ENCODE results near the gene STX17.

Gene STX17

DNA sequence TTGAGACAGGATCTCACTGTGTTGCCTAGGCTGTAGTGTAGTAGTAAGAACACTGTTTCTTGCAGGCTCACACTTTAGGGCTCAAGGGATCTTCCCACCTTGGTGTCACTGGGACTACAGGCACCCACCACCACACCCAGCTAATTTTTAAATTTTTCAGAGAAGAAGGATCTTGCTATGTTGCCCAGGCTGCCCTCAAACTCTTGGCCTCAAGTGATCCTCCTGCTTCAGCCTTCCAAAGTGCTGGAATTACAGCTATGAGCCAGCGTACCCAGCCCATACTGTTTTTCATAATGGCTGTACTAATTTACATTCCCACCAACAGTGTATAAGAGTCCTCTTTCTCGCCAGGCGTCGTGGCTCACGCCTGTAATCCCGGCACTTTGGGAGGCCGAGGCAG, 5.1 kb downstream of the STX17 start:
- DNase-seq, result no peak

DNA sequence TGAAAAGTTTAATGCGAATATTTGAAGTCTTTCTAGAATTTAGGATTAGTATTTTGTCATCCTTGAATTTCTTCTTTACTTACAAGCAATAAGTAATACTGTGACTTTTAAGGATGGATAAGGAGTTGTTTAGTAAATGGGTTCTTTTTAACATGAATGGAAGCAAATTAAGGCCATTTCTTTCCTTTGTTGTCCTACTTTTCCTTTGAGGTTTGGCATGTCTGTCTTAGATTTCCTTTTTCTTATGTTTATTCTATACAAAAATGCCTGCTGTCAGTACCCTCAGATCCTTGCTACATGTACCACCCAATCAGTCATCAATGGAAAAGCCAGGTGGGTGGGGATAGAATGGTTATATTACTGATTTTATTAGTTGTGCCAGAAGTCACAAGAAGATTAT, 10.2 kb downstream of the STX17 start:
- no peak for DNase-seq

DNA sequence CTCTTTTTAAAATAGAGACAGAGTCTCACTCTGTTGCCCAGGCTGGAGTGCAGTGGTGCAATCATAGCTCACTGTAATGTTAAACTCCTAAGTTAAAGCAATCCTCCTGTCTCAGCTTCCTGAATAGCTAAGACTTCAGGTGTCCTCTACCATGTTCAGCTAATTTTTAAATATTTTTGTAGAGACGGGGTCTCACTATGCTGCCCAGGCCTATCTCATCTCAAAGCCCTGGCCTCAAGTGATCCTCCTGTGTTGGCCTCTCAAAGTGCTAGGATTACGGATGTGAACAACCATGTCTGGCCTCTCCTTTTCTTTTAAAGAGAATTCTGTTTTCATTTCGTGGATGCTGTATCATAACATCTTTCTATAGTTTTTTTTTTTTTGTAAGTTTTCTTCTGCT, 11.7 kb downstream of the STX17 start:
- DNase-seq, result no peak

DNA sequence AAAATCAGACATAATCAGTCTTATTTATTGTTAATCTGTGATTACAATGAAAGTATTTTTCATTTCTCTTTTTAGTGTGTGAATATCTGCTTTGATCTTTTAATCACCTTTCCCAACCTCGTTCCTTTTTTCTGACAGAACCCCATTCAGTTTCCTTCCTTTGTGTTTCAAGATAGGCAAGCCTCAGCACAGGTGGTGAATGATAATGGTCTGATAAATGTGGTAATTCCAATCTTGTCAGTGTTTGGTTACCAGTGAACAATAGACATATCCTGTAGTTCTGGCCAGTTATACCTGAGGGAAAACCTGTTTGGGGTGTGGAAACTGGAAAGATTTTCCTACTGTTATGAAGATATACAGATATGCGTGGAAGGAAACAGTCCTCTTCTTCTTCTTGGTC, 13.5 kb downstream of the STX17 start:
- no peak for DNase-seq

DNA sequence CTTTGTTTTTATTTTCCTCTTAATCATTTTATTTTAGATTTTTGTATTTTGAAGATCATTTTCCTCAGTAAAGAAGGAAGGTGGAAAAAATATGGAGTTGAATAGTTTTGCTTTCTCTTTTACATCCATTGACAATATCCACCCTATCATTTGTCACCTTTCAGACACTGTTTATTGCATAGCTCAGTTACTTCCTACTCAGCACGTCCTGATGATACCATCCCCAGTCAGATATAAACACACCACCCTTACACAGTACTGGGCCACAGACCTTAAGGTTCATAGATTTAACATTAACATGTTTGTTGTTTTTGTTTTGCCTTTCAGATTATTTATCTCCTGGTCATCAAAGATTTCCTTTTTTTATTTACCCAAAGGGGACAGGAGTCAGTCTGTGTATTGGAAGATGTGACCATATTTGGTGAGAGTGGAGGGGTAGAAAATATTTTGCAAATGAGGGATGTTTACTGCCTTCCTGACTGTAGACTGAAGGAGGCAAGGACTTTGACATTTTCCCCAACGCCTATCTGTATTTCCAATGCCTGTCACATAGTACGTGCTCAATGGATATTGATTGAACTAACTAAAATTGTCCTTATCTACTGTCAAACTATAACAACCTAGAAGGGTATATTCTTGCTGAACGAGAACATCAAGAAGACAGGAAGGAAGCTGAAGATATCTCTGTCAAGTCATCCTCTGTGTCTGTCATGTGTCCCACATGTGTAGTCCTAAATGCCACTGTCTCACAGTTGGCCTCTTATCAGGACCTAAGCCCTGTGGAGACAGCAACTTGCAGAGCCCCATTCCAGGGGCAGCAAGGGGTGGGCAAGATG, 15.6 kb downstream of the STX17 start:
- DNase-seq, result no peak

DNA sequence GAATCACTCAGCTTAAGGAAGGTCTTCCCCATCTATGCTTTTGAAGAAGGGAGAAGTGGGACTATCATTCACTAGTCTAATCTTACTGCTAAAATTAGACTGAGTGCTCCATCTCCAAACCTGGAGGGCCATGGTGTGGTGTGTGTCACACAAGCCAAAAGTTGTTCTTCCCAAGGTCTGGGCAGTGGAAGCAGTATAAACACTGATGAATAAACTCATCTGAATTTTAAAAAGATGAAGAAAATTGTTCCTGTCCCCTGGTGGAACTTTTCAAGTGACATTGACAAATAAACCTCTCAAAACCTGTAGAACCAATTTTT, 16.2 kb downstream of the STX17 start:
- DNase-seq, result no peak

- no peak for DNase-seq
Observed at GRCh38 chr9:99925541-99925940, 19.1 kb downstream of the STX17 start.

DNA sequence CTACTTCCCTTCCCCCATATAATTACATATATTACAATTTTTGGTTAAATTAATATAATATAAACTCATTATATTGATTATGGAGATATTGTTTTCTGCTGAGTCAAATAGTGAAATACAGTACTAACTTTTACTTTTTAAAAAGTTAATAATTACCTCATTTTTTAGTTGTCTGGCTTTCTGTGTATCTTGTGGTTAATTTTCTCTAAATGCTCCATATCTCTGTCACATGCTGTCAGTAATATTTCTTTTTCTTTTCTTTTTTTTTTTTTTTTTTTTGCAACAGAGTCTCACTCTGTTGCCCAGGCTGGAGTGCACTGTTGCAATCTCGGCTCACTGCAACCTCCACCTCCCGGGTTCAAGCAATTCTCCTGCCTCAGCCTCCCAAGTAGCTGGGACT, 23.2 kb downstream of the STX17 start:
- DNase-seq, result no peak

DNA sequence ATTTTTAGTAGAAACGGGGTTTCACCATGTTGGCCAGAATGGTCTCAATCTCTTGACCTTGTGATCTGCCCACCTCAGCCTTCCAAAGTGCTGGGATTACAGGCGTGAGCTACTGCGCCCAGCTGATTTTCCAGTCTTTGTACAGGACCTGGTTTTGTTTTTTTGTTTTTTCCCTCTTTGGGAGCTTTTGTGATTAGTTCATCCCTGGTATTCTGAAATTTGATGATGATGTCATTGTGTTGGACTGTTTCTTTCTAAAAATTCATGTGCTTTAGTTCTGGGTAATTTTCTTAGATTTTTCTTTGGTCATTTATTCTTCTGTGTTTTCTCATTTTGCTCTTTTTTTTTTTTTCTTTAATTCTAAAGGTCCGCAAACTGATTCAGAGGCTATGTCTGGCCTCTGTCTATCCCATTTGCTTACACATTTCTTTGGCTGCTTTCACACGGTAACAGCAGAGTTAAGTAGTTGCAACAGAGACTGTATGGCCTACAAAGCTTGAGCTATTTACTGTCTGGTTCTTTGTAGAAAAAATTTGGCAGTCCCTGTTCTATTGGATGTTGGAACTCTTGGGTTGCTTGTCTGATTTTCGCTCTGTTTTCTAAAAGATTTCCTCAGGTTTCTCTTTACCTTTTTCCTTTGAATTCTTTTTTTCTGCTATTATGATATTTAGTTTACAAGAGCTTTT, 24.8 kb downstream of the STX17 start:
- DNase-seq, result no peak

DNA sequence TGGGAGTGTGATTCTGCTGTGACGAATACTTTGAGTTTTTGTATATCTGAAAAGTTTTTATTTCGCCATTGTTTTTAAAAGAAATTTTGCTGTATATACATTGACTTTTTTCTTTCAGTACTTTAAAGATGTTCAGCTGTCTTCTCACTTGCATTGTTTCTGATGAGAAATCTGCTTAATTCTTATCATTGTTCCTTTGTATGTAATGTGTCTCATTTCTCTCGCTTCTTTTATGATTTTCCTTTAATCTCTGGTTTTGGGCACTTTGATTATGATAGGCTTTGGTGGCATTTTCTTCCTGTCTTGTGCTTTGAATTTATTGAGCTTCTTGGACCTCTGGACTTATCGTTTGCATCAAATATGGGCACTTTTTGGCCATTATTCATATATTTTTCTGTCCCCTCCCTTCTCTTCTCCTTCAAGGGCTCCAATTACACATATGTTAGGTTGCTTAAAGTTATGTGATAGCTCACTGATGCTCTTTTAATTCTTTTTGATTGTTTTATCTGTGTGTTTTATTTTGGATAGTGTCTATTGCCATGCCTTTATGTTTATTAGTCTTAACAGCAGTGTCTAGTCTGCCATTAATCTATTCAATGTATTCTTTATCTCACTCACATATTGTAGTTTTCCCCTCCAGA, 30.6 kb downstream of the STX17 start:
- no peak for DNase-seq

DNA sequence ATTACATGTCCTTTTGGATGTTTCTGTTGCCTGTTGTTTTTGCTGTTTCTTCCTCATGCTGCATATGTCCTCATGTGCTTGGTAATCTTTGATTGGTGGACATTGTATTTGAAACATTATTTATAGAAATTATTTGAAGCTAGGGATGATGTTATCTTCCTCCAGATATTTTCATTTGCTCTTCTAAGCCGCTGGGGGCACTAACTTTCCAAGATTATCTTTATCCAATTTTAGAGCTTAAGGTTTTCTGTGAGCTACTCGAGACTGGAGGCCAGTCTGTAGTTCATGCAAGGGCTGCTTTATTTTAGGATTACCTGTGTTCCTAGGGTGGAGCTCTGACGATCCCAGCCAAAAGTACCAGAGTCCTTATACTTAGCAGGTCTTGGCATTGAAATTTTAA, 40.9 kb downstream of the STX17 start:
- DNase-seq, result no peak

DNA sequence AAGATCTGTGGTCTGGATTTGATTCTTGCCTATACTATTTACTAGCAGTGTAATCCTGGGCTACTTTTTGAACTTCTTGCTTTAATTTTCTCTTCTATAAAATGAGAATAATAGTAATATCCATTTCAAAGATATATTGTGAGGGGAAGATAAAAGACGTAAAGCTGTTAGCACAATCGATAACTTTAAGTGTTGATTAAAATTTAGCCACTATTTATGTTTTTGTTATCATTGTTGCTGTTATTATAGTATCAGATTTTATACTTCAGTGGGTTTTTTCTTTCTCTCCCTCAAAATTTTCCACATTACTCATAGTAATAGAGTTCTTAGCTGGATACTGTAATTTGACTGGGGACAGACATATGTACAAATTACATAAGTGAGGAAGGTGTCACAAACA, 42.0 kb downstream of the STX17 start:
- no peak for DNase-seq

DNA sequence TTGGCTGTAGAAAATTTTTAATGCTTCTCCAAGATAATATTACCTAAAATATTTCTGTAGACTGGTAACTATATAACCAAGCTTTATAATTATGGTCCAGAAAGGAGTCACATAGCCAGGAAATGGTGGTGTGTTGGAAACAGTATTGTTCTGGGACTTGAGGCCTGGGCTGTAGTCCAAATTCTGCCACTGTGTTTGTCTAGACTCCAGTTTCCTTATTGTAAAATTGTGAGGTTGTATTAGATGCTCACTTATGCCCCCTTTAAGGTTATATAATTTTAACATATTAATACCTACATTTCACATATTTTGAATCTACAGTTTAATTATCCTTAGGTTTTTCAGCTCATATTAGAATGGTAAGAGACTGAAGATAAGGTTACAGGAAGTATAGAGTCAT, 42.4 kb downstream of the STX17 start:
- DNase-seq, result no peak

DNA sequence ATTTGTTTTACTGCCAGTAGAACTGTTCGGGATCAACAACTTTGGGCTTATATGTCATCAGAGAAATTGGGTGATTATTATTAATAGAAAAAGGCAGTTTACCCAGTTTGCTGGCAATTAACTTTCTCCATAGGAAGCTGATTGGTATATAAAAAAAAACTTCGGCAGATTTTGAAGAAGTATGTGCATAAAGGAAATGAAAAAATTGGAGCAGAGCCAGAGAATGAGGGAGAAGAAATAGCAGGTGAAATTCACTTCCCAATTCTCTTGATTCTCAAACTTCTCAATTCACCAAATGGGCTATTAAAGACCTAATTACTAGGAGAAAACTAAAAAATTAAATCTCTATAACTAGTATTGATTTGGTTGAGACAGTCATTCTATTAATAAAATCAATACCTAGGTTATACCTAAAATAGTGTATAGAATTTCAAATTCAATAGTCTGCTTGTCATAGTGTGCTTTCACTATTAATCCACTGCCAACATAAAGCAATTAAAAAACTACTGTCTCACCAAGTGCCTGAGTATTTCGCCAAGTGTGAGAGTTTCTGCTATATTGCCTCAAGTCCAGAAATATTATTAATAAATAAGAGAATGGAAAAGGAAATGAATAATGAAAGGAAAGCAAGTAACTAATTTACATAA, 47.5 kb downstream of the STX17 start:
- DNase-seq, result no peak

GRCh38 chr9:99954819-99955218, 48.4 kb downstream of the STX17 start:
- DNase-seq, result no peak

DNA sequence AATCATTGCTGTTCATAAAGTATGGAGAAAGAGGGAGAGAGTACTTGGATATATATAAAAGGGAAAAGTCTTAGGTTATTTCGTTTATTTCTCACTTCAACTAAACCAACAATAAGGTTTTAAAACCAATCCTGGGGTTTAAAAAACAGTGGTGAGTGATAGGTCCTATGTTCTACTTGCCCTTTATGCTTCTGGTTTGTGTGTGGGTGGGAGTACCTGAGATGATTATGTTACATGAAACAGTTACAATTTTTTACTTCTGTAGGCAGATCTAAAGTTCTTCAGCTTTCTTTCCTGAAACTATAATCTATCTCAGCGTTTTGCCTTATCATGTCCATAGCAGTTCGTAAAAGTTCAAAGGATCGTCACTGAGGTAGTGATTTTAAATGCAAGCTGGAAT, 49.2 kb downstream of the STX17 start:
- no peak for DNase-seq

- no peak for DNase-seq
Observed at GRCh38 chr9:99962680-99963261, 56.3 kb downstream of the STX17 start.

DNA sequence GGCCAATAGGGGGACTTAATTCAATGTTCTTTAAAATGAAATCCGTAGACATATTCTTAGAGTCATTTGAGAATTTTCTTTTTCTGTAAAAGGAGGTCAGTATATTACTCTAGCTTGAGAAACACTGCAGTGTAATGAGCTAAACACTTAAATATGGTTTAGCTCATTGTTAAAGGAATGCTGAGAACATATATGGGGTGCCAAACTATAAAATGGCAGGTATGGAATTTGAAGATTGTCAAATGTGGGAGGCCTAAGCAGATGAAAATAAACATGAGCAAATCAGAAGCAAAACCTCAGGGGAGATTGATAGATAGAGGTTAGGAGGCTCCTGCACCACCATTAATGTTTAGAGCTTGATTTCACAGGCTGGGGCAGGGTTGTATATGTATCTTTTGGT, 57.9 kb downstream of the STX17 start:
- DNase-seq, result no peak

DNA sequence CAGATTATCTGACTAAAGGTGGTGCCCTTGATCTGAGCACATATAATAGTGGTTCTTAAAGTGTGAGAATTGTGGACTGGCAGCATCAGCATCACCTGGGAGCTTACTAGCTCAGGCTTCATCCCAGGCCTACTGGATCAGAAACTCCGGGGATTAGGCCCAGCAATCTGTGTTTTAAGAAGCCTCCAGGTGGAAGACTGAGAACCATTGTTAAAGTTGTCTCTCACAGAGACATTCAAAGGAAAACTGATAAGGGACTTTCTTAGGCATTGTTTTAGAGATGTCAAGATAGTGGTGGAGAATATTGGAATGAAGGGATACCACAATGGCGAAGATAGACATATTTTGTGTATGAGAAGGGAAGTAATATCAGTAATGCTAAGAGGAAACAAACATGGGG, 59.5 kb downstream of the STX17 start:
- no peak for DNase-seq

DNA sequence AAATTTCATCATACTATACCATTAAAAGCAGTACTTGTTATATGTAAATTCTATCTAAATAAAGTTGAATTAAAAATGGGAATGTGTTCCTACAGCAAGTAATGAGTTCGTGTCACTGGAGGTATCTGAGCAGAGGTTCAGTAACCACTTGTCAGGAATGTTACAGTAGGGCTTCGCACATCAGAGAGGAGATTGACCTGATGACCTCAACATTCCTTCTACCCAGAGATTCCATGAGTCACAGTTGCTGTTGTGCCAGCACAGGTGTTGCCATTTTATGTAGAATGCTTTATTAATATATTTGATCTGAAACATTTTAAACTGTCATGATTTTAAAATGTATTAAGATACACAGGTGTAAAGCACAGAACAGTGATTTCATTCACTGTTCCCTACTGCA, 60.3 kb downstream of the STX17 start:
- no peak for DNase-seq

- DNase-seq, result no peak
Observed at GRCh38 chr9:99967457-99967856, 61.0 kb downstream of the STX17 start.

DNA sequence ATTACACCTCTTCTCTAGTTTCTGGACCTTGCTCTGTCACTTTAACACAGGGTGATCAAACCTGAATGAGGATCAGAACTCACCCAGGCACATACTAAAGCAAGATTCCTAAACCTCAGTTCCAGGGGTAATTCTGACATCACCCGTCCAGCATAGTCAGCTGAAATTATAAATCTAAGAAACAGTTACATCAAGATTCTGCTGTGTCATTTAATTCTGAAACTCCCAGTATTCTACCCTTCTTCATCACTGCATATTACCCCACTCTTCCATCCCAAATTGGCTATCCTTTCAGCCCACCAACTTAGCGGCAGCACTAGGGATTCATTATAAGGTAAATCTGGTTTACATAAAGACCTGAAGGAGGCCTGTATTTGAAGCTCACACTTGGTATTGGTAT, 64.0 kb downstream of the STX17 start:
- DNase-seq, result no peak

DNA sequence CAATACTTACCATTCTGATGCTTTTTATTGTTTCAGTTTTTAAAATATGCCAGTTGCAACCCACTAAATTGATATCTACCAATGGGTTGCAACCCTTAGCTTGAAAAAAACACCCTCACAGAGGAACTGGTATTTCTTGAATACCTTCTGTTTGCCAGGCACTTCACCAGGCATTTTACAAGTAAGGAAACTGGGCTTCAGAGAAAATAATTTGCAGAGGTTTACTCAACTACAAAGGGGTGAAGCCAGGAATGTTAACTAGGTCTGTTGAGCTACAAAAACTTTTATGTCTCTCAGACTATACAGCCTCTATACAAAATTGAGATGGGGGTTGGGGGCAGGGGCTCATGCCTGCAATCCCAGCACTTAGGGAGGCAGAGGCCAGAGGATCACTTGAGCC, 65.0 kb downstream of the STX17 start:
- no peak for DNase-seq

DNA sequence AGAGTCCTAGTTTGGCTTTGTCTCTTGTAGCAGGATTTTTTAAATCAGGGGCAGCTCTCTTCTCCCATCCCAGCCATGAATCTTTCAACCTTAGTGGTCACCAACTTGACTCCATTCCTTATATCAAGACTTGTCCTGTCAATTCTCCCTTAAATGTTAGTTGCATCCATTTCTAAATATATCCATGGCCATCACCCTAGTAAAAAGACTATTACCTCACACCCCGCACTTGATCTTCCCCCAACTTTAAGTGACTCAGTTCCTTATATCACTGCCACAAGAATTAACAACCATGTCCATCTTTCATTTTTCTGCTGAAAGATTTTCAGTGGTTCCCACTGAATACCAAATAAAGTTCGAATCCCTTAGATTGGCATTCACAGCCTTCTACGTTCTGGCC, 67.0 kb downstream of the STX17 start:
- DNase-seq, result no peak
